Sigmoid colon (tissue), 7 donors: ENCODE results near the gene INHBE. TPM values are rescaled to one million over a fixed set of nuclear protein-coding genes. Genes with fewer than 3 reads are reported as not detected.

Source experiments
- DNase-seq: peaks from one replicate; pipeline ENCODE4 v3.0.0-alpha.2; 2019
- H3K27ac ChIP-seq, 4 donors: fragments of 200-600 bp; sonication (generic); one replicate each; pipeline ENCODE4 v1.5.1; 2016 to 2019; ENCODE audit warnings: mild to moderate bottlenecking in 1 of 4
- H3K27me3 ChIP-seq, 3 donors: fragments of 200-600 bp; sonication (generic); one replicate each; pipeline ENCODE4 v1.5.1; 2019; ENCODE audit warnings: mild to moderate bottlenecking in 1 of 3
- H3K36me3 ChIP-seq, 4 donors: fragments of 200-600 bp; sonication (generic); one replicate each; pipeline ENCODE4 v1.5.1; 2016 to 2019
- H3K4me1 ChIP-seq, 4 donors: fragments of 200-600 bp; sonication (generic); one replicate each; pipeline ENCODE4 v1.5.1; 2017 to 2019
- H3K4me3 ChIP-seq, 4 donors: fragments of 200-600 bp; sonication (generic); one replicate each; pipeline ENCODE4 v1.5.1; 2017 to 2019; ENCODE audit warnings: mild to moderate bottlenecking in 2 of 4, moderate library complexity in 1 of 4
- H3K9me3 ChIP-seq, 4 donors: fragments of 200-600 bp in 3 of 4; sonication (generic) in 3 of 4; one replicate each; pipeline versions ENCODE4 v1.5.1 to v1.6.1; 2013 to 2019
- CTCF ChIP-seq, 4 experiments: fragments of 450-650 bp in 3 of 4; fragments of 200-600 bp in 1 of 4; IDR thresholded peaks; one replicate each; pipeline ENCODE4 v1.5.1; 2016 to 2019; ENCODE audit warnings: antibody characterized with exemption in 4 of 4, mild to moderate bottlenecking in 3 of 4, moderate library complexity in 2 of 4
- EP300 ChIP-seq, 4 donors: sonication (generic); formaldehyde crosslinking; IDR thresholded peaks; one replicate each; pipeline ENCODE4 v1.6.1; 2017; ENCODE audit warnings: antibody characterized with exemption in 4 of 4
- POLR2A ChIP-seq, 2 donors: fragments of 450-650 bp; IDR thresholded peaks; one replicate each; pipeline ENCODE4 v1.6.1; 2016; ENCODE audit warnings: antibody characterized with exemption in 2 of 2, mild to moderate bottlenecking in 2 of 2, moderate library complexity in 2 of 2
- POLR2AphosphoS5 ChIP-seq, 4 donors: sonication (generic); formaldehyde crosslinking; IDR thresholded peaks; one replicate each; pipeline ENCODE4 v1.6.1; 2017; ENCODE audit warnings: antibody characterized with exemption in 4 of 4
- WGBS, 2 donors: extraction: QIAGEN DNeasy Blood & Tissue Kit; methylation state at CpG; one replicate each; pipeline ENCODE4 v1.1.7; 2013; 5-methylcytosine and 5-hydroxymethylcytosine counted together
- intact Hi-C: fragments of 100-400 bp; cut with DNase I; formaldehyde crosslinking; loops from one replicate; pipeline ENCODE4 v1.15.1; 2023
- polyA plus RNA-seq, 3 donors: library from polyadenylated mRNA; stranded (reverse); fragments of 200-250 nt; gene quantifications; one replicate each; pipeline ENCODE4 v1.2.3, GENCODE V29; 2013
- total RNA-seq, 4 donors: library from RNA; depleted of rRNA; stranded (reverse); fragments of >200 nt; gene quantifications; one replicate each; pipeline ENCODE4 v1.1.0, GENCODE V29; 2016
- donor health status: healthy with polysubstance abuse.
- donor health status: Bipolar disorder and iron deficiency.
- donor health status: healthy.

Gene INHBE
- total and polyA plus RNA-seq, 7 donors, result 0.09 to 0.36 TPM; not detected in 5

GRCh38 chr12:57496822-57497221 is 41.7 kb downstream of the INHBE start:
- H3K27ac ChIP-seq, result no peak overlapping the region

GRCh38 chr12:57497223-57498131 is 42.4 kb downstream of the INHBE start:
- TF ChIP-seq CTCF (IDR thresholded peaks at IDR 0.05), result no peak
- TF ChIP-seq EP300 (IDR thresholded peaks at IDR 0.05), result no peak
- TF ChIP-seq POLR2AphosphoS5 (IDR thresholded peaks at IDR 0.05), result no peak
- TF ChIP-seq POLR2A (IDR thresholded peaks at IDR 0.05), result no peak
- no peaks in the 10 kb centered on the region for H3K4me1 ChIP-seq
- no peak overlapping the region for H3K27ac ChIP-seq
- no peak overlapping the region for H3K4me3 ChIP-seq
- H3K27me3 ChIP-seq, result no peaks in the 10 kb centered on the region
- H3K36me3 ChIP-seq, result peaks cover 24 to 85% (median 34%) of the 10 kb centered on the region in 4 donors
- H3K9me3 ChIP-seq, result no peaks in the 10 kb centered on the region
- DNase-seq, result no peak
- intact Hi-C loops, result no loop called here
- WGBS, 2 donors, result 92 to 93% methylated on average over 12 of the region's 12 CpGs

More at GRCh38 chr12:57496822-57497221, 41.7 kb downstream of the INHBE start:
- Histone ChIP-seq H3K36me3 (peaks cover 24 to 85% (median 35%) of the 10 kb centered on the region in 4 donors), H3K4me3 (no peak overlapping the region), H3K27me3 (no peaks in the 10 kb centered on the region), H3K9me3 (no peaks in the 10 kb centered on the region), H3K4me1 (no peaks in the 10 kb centered on the region)
- intact Hi-C loops, result no loop called here
- TF ChIP-seq EP300 (IDR thresholded peaks at IDR 0.05) (no peak), POLR2A (IDR thresholded peaks at IDR 0.05) (no peak), POLR2AphosphoS5 (IDR thresholded peaks at IDR 0.05) (no peak), CTCF (IDR thresholded peaks at IDR 0.05) (no peak)
- no peak for DNase-seq

- DNase-seq, result no peak
- TF ChIP-seq POLR2A (IDR thresholded peaks at IDR 0.05) (no peak), CTCF (IDR thresholded peaks at IDR 0.05) (no peak), EP300 (IDR thresholded peaks at IDR 0.05) (no peak), POLR2AphosphoS5 (IDR thresholded peaks at IDR 0.05) (no peak)
- intact Hi-C loops, result no loop called here
Measured at GRCh38 chr12:57498132-57498502, 43.0 kb downstream of the INHBE start.

GRCh38 chr12:57498571-57498970 is 43.5 kb downstream of the INHBE start:
- 94 to 96% methylated on average over 4 of the region's 4 CpGs for WGBS, 2 donors
- intact Hi-C loops, result no loop called here
- H3K27me3 ChIP-seq, result no peaks in the 10 kb centered on the region
- H3K36me3 ChIP-seq, result peaks cover 24 to 90% (median 34%) of the 10 kb centered on the region in 4 donors
- DNase-seq, result no peak
- H3K4me3 ChIP-seq, result no peak overlapping the region
- no peaks in the 10 kb centered on the region for H3K9me3 ChIP-seq
- H3K27ac ChIP-seq, result no peak overlapping the region
- no peak for TF ChIP-seq POLR2AphosphoS5 (IDR thresholded peaks at IDR 0.05)
- TF ChIP-seq EP300 (IDR thresholded peaks at IDR 0.05), result no peak
- TF ChIP-seq POLR2A (IDR thresholded peaks at IDR 0.05), result no peak
- TF ChIP-seq CTCF (IDR thresholded peaks at IDR 0.05), result no peak
- no peaks in the 10 kb centered on the region for H3K4me1 ChIP-seq

More at GRCh38 chr12:57498132-57498502, 43.0 kb downstream of the INHBE start:
- Histone ChIP-seq H3K9me3 (no peaks in the 10 kb centered on the region), H3K27me3 (no peaks in the 10 kb centered on the region), H3K27ac (no peak overlapping the region), H3K4me1 (no peaks in the 10 kb centered on the region), H3K36me3 (peaks cover 24 to 85% (median 34%) of the 10 kb centered on the region in 4 donors), H3K4me3 (no peak overlapping the region)
- WGBS, 2 donors, result 88 to 91% methylated on average over 9 of the region's 9 CpGs
